GM12801 (cell line): ENCODE data around the gene AGAP1.
A peak's percentile ranks its signal among the peaks of the same experiment; 100 is the strongest.

Experiments
- TF ChIP-seq, protein P1 (sequence below): IDR thresholded peaks from one replicate; pipeline ENCODE4 v1.5.1; 2011; ENCODE audit warnings: control low read depth; ENCODE audit not compliant: insufficient read length; ENCODE audit errors: extremely low read depth

AGAP1 gene

DNA sequence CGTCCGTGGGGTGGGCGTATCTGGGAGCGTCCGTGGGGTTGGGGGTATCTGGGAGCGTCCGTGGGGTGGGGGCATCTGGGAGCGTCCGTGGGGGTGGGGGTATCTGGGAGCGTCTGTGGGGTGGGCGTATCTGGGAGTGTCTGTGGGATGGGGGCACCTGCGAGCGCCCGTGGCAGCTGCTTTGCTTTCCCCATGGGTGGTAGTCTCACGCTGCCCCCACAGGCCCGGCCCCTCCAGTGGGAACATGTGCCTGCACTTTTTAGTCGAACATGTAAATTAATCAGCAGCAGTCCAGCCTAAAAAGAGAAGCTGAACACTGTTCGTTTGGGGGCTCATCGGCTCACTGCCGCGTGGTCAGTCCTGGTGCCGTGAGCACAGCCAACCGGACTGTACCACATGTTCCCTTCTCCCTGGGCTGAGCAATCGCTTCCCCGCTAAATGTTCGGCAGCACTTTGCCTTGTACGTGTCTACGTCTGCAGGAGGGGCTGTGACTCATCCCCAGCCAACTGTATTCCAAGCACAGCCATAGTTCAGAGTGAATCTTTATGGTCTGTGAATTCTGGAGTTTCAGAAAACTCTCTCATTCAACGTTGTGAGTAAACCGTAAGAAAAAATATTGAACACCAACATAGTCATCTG is 271.5 kb downstream of the AGAP1 start:
- TF ChIP-seq, protein P1, sequence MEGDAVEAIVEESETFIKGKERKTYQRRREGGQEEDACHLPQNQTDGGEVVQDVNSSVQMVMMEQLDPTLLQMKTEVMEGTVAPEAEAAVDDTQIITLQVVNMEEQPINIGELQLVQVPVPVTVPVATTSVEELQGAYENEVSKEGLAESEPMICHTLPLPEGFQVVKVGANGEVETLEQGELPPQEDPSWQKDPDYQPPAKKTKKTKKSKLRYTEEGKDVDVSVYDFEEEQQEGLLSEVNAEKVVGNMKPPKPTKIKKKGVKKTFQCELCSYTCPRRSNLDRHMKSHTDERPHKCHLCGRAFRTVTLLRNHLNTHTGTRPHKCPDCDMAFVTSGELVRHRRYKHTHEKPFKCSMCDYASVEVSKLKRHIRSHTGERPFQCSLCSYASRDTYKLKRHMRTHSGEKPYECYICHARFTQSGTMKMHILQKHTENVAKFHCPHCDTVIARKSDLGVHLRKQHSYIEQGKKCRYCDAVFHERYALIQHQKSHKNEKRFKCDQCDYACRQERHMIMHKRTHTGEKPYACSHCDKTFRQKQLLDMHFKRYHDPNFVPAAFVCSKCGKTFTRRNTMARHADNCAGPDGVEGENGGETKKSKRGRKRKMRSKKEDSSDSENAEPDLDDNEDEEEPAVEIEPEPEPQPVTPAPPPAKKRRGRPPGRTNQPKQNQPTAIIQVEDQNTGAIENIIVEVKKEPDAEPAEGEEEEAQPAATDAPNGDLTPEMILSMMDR, result no peak

DNA sequence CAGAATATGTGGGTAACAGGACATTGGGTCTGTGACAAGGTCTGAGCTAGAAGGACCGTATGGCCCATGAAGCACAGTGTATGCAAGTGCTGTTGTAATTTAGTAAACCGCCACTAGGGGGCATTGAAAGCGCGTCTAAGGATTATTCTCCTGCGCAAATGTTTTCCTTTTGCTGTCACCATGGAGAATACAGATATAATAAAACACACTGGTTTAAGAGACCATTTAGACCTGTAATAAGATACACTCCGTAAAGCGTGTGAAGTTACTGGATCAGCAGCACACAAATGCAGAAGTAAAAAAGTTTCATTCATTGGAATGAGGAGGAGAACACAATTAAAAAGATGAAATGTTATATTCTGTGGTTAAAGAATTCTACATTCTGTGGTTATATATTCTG is 272.4 kb downstream of the AGAP1 start:
- TF ChIP-seq, protein P1, result peak; percentile 15

DNA sequence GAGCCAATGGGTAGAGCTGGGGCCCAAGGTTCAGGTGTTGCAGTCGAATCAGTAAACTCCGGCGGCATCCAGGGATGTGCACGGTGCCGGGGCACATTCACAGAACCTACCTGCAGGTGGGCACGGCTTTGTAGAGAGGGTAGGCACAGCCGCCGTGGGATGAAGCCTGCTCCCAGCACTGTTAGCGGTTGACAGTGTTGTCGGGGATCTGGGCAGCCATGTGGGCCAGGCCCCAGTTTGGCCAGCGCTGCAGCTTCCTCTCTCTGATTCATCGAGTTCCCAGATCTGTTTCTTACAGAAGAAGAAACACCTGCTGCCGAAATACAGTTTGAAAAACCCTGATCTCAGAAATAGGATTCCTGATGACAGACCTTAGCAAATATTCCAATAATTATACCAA is 274.8 kb downstream of the AGAP1 start:
- TF ChIP-seq, protein P1, result no peak

DNA sequence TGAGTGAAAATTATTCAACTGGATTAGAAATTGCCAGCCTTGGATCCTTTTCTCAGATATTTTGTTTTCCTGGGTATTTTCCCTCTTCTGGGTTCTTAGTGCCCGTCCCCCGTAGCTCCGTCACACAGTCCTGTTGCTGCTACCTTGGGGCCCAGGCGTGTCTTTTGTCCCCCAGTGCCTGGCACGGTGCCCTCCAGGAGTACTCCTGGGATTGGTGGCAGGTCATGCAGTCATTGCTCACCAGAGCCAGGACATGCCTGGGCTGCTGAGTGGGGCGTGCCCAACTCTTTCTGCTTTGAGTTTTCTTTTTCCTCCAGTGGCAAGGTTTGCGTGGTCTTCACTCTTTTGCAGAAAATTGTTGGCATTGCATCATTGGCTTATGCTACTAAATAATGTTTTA is 275.2 kb downstream of the AGAP1 start:
- TF ChIP-seq, protein P1, result no peak

DNA sequence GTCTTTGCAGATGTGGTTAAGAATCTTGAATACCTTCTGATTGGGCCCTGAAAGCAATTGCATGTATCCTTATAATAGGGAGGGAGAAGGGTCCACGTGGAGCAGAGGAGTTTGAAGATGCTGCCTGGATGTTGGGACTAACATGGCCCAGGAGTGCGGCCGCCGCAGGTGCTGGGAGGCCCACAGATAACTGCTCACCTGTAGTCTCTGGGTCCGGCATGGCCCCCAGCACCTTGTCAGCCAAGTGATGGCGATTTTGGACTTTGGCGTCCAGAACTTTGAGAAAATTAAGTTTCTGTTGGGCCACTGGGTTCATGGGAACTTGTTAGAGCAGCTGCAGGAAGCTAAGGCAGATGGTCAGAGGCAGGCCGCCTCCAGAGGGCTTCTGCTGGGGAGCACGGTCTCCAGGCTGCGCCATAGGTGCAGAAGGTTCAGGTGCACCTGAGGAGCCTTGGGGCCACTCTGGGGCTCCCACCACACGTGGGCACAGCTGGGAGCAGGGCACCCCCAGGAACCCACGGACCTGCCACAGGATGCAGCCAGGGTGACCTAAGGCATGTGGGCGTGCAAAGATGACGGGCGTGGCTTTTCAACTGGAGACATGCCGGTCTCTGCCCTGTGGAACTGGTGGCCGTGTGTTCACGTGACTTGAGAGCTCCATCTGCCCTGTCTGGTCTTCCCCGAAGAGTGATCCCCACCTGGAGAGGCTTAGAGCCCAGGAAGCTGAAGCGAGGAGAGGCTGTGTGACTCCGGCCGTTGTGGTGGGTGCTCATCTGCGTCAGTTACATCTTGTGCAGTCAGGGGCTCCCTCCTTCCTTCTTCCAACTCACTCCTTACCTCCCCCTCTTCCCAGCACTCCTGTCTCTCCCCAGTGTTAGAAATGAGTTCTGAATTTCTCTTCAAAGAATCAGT is 277.3 kb downstream of the AGAP1 start:
- TF ChIP-seq, protein P1, result no peak

DNA sequence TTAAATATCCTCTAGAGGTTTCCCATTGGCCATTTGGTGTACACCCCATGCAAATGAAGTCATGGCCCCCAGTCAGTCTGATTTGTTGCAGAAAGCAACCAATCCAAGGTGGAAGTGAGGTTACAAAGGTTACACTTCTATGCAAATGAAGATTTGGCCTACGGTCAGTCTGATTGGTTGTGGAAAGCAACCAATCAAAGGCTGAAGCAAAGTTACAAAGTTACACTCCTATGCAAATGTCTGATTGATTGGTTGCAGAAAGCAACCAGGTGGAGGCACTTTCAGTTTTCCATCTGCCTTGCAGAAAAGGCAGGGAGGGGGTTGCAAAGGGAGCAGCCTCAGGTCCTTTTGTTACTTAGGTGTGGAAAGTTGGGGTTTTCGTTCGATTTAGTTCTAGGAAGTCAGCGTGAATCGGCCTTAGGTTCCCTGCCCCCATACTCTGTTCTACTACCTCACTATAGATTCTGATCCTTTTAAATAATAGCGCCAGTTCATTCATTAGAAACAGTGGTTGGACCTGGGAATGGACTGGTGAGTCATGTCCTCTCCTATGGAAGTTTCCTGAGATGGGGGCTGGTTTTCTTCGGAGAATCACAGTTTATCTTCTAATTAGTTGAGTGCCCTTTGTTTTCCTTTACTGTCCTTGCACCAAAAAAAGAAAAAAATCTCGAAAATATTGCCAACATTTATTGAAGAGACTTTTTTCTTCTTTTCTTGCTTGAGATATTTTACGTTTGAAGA is 279.5 kb downstream of the AGAP1 start:
- TF ChIP-seq, protein P1, result no peak
